Left lung (tissue), 10 donors: ENCODE results near the gene GOLGA8B. TPM values are rescaled to one million over a fixed set of nuclear protein-coding genes. Genes with fewer than 3 reads are reported as not detected.
A peak's percentile ranks its signal among the peaks of the same experiment; 100 is the strongest.

Experiments used
- ATAC-seq: fragments of 200-7000 bp; cut with Tn5 transposase; one replicate; pipeline ENCODE4 v1.9.1; 2020; ENCODE audit warnings: moderate library complexity
- DNase-seq, 4 donors: peaks; one replicate each; pipeline ENCODE4 v3.0.0-alpha.2; 2013 to 2020
- H3K27ac ChIP-seq, 2 donors: fragments of 200-600 bp; sonication (generic) in 1 of 2; one replicate each; pipeline versions ENCODE4 v1.5.0 to v1.8.0; 2020 to 2021
- H3K27me3 ChIP-seq, 2 donors: fragments of 200-600 bp; sonication (generic) in 1 of 2; one replicate each; pipeline versions ENCODE4 v1.5.0 to v1.8.0; 2020 to 2021
- H3K36me3 ChIP-seq, 2 donors: fragments of 200-600 bp; sonication (generic) in 1 of 2; one replicate each; pipeline versions ENCODE4 v1.5.0 to v1.8.0; 2020 to 2021
- H3K4me1 ChIP-seq, 2 donors: fragments of 200-600 bp; one replicate each; pipeline ENCODE4 v1.8.0; 2021
- H3K4me3 ChIP-seq, 2 donors: fragments of 200-600 bp; sonication (generic) in 1 of 2; one replicate each; pipeline versions ENCODE4 v1.5.0 to v1.8.0; 2020 to 2021; ENCODE audit warnings: mild to moderate bottlenecking in 1 of 2
- H3K9me3 ChIP-seq, 2 donors: fragments of 200-600 bp; sonication (generic) in 1 of 2; one replicate each; pipeline versions ENCODE4 v1.5.0 to v1.8.0; 2020 to 2021
- intact Hi-C, 2 donors: fragments of 100-400 bp; cut with DNase I; formaldehyde crosslinking; loops; one replicate each; pipeline versions ENCODE4 v1.11.2 to v1.14.2; 2022
- polyA plus RNA-seq, 6 donors: library from polyadenylated mRNA; unstranded; fragments of 120-200 nt; gene quantifications; one replicate each; pipeline ENCODE4 v1.2.1, GENCODE V29; 2013; ENCODE audit not compliant: insufficient read length in 6 of 6
- total RNA-seq, 2 donors: library from RNA; stranded (reverse); fragmentation: NEBNext Ultra II Directional; extraction: Animal tissue kit (Norgen Biotek cat#: 25700); gene quantifications; one replicate each; pipeline ENCODE4 v1.2.1, GENCODE V29; 2021
- TF ChIP-seq, protein P1 (sequence below), 2 donors: fragments of 200-600 bp; sonication (generic) in 1 of 2; IDR thresholded peaks; one replicate each; pipeline versions ENCODE4 v1.5.0 to v1.8.0; 2021; ENCODE audit warnings: antibody characterized with exemption in 2 of 2
- donor health status: DM: no; HTN: yes; CAD: no.
- donor health status: DM: no; HTN: no; CAD: no.

The GOLGA8B gene
- total and polyA plus RNA-seq, 8 donors: 45.7 to 223 (median 185) TPM

DNA sequence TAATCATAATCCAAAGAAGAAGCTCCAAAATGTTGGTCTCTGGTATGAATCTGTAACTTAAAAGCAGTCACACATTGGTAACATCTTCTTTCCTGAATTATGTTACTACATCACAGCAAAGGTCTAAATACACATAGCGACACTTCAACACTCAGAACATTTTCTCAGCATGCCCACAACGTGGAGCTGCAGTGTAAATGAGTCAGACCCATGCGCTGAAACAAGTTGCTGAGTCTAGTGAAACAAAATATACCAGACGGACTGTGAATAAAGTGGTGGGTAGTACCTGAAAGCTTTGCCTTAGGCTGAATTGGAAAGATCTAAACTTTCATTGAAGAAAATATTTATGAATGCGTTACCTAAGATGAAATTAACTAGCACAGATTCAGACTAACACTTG is 33.2 kb upstream of the GOLGA8B start:
- intact Hi-C loops: no loop called here
- DNase-seq (peak in 1 of 4 donors; percentile 32), ATAC-seq (peak; percentile 51)
- no peak overlapping the region for H3K4me3 ChIP-seq
- H3K27ac ChIP-seq: no peak overlapping the region
- no peaks in the 10 kb centered on the region for H3K36me3 ChIP-seq
- TF ChIP-seq, protein P1, sequence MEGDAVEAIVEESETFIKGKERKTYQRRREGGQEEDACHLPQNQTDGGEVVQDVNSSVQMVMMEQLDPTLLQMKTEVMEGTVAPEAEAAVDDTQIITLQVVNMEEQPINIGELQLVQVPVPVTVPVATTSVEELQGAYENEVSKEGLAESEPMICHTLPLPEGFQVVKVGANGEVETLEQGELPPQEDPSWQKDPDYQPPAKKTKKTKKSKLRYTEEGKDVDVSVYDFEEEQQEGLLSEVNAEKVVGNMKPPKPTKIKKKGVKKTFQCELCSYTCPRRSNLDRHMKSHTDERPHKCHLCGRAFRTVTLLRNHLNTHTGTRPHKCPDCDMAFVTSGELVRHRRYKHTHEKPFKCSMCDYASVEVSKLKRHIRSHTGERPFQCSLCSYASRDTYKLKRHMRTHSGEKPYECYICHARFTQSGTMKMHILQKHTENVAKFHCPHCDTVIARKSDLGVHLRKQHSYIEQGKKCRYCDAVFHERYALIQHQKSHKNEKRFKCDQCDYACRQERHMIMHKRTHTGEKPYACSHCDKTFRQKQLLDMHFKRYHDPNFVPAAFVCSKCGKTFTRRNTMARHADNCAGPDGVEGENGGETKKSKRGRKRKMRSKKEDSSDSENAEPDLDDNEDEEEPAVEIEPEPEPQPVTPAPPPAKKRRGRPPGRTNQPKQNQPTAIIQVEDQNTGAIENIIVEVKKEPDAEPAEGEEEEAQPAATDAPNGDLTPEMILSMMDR (IDR thresholded peaks at IDR 0.05): no peak
- no peaks in the 10 kb centered on the region for H3K4me1 ChIP-seq
- no peaks in the 10 kb centered on the region for H3K9me3 ChIP-seq
- H3K27me3 ChIP-seq: no peaks in the 10 kb centered on the region

DNA sequence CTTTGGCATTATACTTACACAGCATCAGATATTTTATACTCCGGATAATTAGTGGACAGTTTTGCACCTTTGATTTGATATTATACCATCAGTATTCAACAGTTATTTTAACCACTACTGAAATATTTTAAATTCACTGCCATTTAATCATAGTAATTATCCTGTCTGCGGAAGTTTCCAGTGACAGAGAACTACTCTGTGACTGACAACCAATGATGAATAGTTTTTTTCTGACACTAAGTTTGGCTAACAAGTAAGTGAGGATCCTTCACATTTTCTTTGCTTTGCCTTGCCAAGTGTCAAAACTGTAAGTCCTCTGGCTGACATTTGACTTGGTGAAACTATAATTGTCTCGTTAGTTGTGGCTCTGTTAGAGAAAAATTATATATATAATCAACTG is 30.5 kb upstream of the GOLGA8B start:
- no peak overlapping the region for H3K27ac ChIP-seq
- intact Hi-C loops: no loop called here

DNA sequence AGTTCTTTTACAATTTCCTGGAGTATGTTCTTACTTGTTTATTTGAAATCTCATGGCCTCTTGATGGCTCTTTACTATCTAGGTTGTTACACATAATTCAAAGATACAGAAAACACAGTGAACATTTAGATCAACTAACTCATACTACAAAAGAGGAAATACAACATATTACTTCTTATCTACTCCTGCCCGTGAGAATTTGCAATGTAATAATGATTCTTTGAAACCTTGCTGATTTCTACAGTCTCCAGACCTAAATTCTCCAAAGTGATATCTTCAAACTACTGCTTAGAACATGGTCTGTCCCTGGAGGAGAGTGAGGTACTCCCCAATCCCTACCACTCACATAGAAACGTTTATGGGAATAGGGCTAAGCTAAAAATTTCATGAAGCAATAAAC is 29.9 kb upstream of the GOLGA8B start:
- intact Hi-C loops: no loop called here
- TF ChIP-seq, protein P1 (IDR thresholded peaks at IDR 0.05): no peak
- Histone ChIP-seq H3K4me3 (no peak overlapping the region), H3K4me1 (no peaks in the 10 kb centered on the region), H3K36me3 (no peaks in the 10 kb centered on the region), H3K9me3 (no peaks in the 10 kb centered on the region), H3K27ac (no peak overlapping the region), H3K27me3 (peaks cover 7 to 12% of the 10 kb centered on the region in 2 donors)
- DNase-seq (no peak), ATAC-seq (no peak)

More for the DNA sequence above, 30.5 kb upstream of the GOLGA8B start:
- TF ChIP-seq, protein P1 (IDR thresholded peaks at IDR 0.05): no peak
- Histone ChIP-seq H3K27me3 (peaks cover 7 to 8% of the 10 kb centered on the region in 2 donors), H3K36me3 (no peaks in the 10 kb centered on the region), H3K4me3 (no peak overlapping the region), H3K4me1 (no peaks in the 10 kb centered on the region), H3K9me3 (no peaks in the 10 kb centered on the region)
- no peak for DNase-seq
- no peak for ATAC-seq

DNA sequence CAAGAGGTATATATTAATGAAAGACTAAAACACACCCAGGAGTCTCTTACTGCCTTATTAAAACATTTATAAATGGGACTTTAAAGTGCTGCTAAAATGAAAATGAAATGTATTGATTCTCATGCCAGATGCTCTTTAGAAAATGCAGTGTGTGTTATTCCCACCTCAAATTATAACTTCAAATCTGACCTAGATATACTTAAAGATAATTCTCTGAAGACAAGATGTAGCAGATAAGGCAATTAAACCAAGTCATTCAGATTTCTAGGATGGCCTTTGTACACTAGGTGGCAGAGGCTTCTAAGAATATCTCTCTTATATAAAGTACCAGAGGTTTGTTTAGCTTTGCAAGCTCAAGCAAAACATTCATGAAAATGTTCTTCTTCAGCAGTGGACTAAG is 26.9 kb upstream of the GOLGA8B start:
- H3K4me3 ChIP-seq: no peak overlapping the region
- TF ChIP-seq, protein P1 (IDR thresholded peaks at IDR 0.05): peak in 1 of 2 donors; percentile 11
- no peaks in the 10 kb centered on the region for H3K4me1 ChIP-seq
- no peak overlapping the region for H3K27ac ChIP-seq
- DNase-seq (no peak), ATAC-seq (no peak)
- intact Hi-C loops: no loop called here
- no peaks in the 10 kb centered on the region for H3K36me3 ChIP-seq
- H3K27me3 ChIP-seq: peaks cover 7 to 19% of the 10 kb centered on the region in 2 donors
- no peaks in the 10 kb centered on the region for H3K9me3 ChIP-seq

DNA sequence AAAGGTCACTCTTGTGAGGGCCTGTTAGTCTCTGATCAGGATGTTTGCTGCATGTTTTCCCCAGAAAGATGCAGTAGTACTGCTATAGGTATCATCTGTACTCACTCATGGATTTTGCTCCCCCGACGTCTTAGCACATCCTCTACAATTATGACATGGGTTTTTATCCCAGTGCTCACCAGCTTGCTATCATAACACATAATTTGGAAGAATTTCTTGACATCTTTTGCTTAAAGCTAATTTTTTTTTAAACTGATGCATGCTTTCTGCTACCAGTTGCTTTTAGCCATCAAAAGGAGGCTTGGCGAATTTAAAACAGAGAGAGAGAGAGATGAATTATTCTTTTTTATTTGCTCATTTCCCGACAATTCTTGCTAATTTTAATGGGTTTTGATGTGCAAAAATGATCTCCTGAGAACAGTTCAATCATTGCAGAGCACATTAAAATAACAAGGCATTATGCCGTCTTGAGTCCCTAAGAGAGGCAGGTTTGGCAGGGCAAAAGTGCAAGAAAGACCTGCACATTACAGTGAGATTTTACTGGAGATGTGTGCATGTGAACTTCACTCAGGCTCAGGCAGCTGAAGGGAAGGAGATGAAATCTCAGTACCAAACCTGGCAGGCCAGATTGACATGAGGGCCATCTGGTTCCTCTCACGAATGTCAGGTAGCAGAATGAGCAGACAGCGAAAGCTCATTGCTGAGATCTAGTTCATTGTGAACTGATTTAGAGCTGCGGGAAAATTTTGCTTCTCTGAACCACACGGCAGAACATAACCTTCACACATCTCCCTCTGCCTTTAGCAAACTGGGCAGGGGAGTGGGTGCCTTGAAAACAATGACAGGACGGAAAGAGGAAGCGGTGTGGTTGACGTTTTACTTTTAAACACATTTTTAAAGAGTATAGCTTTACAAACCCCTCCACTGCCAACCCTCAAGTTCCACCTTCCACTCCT is 25.9 kb upstream of the GOLGA8B start:
- Histone ChIP-seq H3K9me3 (no peaks in the 10 kb centered on the region), H3K27ac (no peak overlapping the region), H3K27me3 (peaks cover 7 to 19% of the 10 kb centered on the region in 2 donors), H3K36me3 (no peaks in the 10 kb centered on the region), H3K4me3 (no peak overlapping the region), H3K4me1 (no peaks in the 10 kb centered on the region)
- ATAC-seq: no peak
- no peak for DNase-seq
- TF ChIP-seq, protein P1 (IDR thresholded peaks at IDR 0.05): no peak
- intact Hi-C loops: no loop called here
